NT2/D1 (cell line): ENCODE results near the gene POGLUT3.

Experiments used
- YY1 ChIP-seq: IDR thresholded peaks from 2 replicates; pipeline ENCODE4 v1.6.1; 2011; ENCODE audit not compliant: insufficient read length, insufficient read depth
- ZNF274 ChIP-seq: IDR thresholded peaks from 2 replicates; pipeline ENCODE4 v1.6.1; 2011; ENCODE audit warnings: mild to moderate bottlenecking, low read depth, low read length

DNA sequence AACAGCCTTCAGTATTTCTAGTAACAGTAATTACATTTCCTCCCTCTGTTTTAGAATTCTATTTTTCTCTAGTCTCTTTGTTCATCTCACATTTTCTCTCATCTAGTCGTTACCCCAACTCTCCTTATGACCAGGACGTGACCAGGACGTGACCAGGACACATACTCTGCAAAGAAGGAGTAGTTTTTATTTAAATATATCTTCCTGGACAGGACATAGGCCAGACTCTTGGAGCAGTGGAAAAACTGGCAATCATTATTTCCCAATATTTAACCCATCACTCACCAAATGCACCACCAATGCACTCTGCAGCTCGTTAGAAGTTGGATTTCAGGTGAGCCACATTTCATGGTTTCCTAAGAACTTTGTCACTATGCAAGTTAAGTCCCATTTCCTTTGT lies 40.3 kb upstream of the POGLUT3 start:
- TF ChIP-seq YY1 (no peak), ZNF274 (no peak)
